Gastrocnemius medialis (tissue), 4 donors: ENCODE data around the gene SERPINB12.

Experiments
- POLR2A ChIP-seq, 2 donors: fragments of 450-650 bp; IDR thresholded peaks; one replicate each; pipeline ENCODE4 v1.6.1; 2017; ENCODE audit warnings: antibody characterized with exemption in 2 of 2, mild to moderate bottlenecking in 2 of 2, moderate library complexity in 2 of 2
- TF ChIP-seq, protein P1 (sequence below), 5 experiments: fragments of 450-650 bp in 3 of 5; fragments of 200-600 bp in 2 of 5; sonication (generic) in 2 of 5; IDR thresholded peaks in 4 of 5; conservative IDR thresholded peaks in 1 of 5; 1 replicate in 4 of 5; 2 replicates in 1 of 5; pipeline ENCODE4 v1.5.1; 2016 to 2019; ENCODE audit warnings: antibody characterized with exemption in 5 of 5, mild to moderate bottlenecking in 3 of 5, moderate library complexity in 3 of 5

DNA sequence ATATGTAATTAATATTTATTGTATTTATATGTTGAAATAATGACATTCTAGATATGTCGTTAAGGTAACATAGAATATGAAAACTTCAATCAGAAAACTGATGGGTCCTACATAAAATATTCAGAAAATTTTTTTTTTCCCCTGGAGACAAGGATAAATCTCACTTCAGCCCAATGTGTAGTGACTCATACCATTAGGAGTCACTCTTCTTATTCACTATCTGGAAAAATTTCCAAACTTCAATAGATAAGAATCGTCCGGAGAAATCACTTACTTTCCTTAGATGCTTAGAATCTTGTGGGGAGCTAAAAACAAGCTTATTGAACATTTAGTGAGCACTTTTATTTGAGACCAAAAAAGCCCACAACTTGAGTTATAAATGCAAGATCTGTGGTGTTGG, 49.6 kb downstream of the SERPINB12 start:
- TF ChIP-seq, protein P1, sequence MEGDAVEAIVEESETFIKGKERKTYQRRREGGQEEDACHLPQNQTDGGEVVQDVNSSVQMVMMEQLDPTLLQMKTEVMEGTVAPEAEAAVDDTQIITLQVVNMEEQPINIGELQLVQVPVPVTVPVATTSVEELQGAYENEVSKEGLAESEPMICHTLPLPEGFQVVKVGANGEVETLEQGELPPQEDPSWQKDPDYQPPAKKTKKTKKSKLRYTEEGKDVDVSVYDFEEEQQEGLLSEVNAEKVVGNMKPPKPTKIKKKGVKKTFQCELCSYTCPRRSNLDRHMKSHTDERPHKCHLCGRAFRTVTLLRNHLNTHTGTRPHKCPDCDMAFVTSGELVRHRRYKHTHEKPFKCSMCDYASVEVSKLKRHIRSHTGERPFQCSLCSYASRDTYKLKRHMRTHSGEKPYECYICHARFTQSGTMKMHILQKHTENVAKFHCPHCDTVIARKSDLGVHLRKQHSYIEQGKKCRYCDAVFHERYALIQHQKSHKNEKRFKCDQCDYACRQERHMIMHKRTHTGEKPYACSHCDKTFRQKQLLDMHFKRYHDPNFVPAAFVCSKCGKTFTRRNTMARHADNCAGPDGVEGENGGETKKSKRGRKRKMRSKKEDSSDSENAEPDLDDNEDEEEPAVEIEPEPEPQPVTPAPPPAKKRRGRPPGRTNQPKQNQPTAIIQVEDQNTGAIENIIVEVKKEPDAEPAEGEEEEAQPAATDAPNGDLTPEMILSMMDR (IDR thresholded peaks at IDR 0.05 in 4 of 5, conservative IDR thresholded peaks at IDR 0.05 in 1 of 5): no peak
- no peak for TF ChIP-seq POLR2A (IDR thresholded peaks at IDR 0.05)
